ENCODE data around the gene DPM3. TPM values are rescaled to one million over a fixed set of nuclear protein-coding genes. Genes with fewer than 3 reads are reported as not detected.

Gene DPM3
- total RNA-seq, 1 experiment from 2014 or later = 83.7 TPM

DNA sequence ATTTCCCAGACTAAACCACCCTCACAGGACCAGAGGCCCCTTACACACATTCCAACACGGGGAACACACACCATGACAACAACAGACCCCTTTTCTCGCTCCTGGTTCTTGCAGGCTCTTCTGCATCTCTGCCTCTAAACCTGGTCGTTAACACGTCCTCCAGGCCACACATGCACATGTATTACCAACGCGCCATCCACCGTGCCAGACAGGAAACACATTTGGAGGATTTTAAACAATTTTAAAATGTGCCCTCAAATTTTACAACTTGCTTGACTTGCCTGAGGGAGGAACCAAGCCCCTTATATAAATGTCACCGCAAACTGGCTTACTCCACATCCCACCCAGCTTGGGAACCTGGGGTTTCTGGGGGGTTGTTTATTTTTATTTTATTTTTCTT lies 29.5 kb downstream of the DPM3 start:
- POLR2A ChIA-PET (ENCODE audit: unreplicated experiment) = no interaction called here
- no peaks in the 10 kb centered on the region for H3K36me3 ChIP-seq (ENCODE audit: low read depth)
- no peaks in the 10 kb centered on the region; the same call in 1 of the 2 replicates for H4K20me1 ChIP-seq (ENCODE audit: insufficient read depth)
- TF ChIP-seq, protein P1, sequence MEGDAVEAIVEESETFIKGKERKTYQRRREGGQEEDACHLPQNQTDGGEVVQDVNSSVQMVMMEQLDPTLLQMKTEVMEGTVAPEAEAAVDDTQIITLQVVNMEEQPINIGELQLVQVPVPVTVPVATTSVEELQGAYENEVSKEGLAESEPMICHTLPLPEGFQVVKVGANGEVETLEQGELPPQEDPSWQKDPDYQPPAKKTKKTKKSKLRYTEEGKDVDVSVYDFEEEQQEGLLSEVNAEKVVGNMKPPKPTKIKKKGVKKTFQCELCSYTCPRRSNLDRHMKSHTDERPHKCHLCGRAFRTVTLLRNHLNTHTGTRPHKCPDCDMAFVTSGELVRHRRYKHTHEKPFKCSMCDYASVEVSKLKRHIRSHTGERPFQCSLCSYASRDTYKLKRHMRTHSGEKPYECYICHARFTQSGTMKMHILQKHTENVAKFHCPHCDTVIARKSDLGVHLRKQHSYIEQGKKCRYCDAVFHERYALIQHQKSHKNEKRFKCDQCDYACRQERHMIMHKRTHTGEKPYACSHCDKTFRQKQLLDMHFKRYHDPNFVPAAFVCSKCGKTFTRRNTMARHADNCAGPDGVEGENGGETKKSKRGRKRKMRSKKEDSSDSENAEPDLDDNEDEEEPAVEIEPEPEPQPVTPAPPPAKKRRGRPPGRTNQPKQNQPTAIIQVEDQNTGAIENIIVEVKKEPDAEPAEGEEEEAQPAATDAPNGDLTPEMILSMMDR (conservative IDR thresholded peaks at IDR 0.05) = no peak
- no peak for TF ChIP-seq EZH2 (IDR thresholded peaks at IDR 0.05; ENCODE audit: low read depth)
- BruUV-seq (replicated peaks) = no TSS peak
- H3K9me3 ChIP-seq (ENCODE audit: insufficient read depth, low read depth) = no peaks in the 10 kb centered on the region
- no peak overlapping the region for H3K4me3 ChIP-seq
- H3K27ac ChIP-seq = no peak overlapping the region
- H3K4me1 ChIP-seq (replicated peaks; ENCODE audit: insufficient read depth) = no peaks in the 10 kb centered on the region
- no peak overlapping the region for H3K4me2 ChIP-seq
- no peak overlapping the region for H2AFZ ChIP-seq
- CTCF ChIA-PET = no interaction called here
- DNase-seq = no peak
- no peaks in the 10 kb centered on the region for H3F3A ChIP-seq (ENCODE audit: insufficient read depth, low read depth)
- H3K79me2 ChIP-seq (ENCODE audit: low read depth) = no peaks in the 10 kb centered on the region
- intact Hi-C loops (cut with micrococcal nuclease; ENCODE audit: unreplicated experiment) = no loop called here
- no peaks in the 10 kb centered on the region for H3K27me3 ChIP-seq (ENCODE audit: insufficient read depth, low read depth)
- H3K9me2 ChIP-seq (ENCODE audit: insufficient read depth) = no peaks in the 10 kb centered on the region

DNA sequence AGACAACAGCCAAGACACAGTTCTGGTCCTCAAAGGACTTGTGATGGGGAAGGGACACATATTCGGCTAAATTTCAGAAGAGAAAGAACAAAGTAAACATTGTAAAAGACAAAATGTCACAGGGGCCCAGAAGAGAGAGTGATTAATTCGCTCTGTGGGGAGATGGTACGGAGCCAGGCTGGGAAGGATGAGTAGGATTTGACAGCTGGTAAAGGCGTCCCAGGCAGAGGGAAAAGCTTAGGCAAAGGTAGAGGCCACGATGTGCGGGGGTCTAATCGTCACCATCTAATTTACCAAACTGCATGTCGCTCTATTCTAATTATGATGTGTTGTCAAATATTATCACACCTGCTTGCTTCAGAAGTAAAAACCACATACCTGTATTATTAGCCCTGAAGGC lies 29.9 kb downstream of the DPM3 start:
- Histone ChIP-seq H3K79me2 (ENCODE audit: low read depth) (no peaks in the 10 kb centered on the region), H3K4me2 (no peak overlapping the region), H3K27ac (no peak overlapping the region), H4K20me1 (ENCODE audit: insufficient read depth) (no peaks in the 10 kb centered on the region; the same call in 1 of the 2 replicates), H3K9me2 (ENCODE audit: insufficient read depth) (no peaks in the 10 kb centered on the region), H2AFZ (no peak overlapping the region), H3K4me1 (replicated peaks; ENCODE audit: insufficient read depth) (no peaks in the 10 kb centered on the region), H3K36me3 (ENCODE audit: low read depth) (no peaks in the 10 kb centered on the region), H3K4me3 (no peak overlapping the region), H3K9me3 (ENCODE audit: insufficient read depth, low read depth) (no peaks in the 10 kb centered on the region), H3F3A (ENCODE audit: insufficient read depth, low read depth) (0 out of 2 replicates have a peak, but pooled peaks cover 3% of the 10 kb centered on the region), H3K27me3 (ENCODE audit: insufficient read depth, low read depth) (no peaks in the 10 kb centered on the region)
- ChIA-PET POLR2A (ENCODE audit: unreplicated experiment) (no interaction called here), CTCF (no interaction called here)
- DNase-seq = no peak
- intact Hi-C loops (cut with micrococcal nuclease; ENCODE audit: unreplicated experiment) = no loop called here
- TF ChIP-seq, protein P1 (conservative IDR thresholded peaks at IDR 0.05) = no peak
- TF ChIP-seq EZH2 (IDR thresholded peaks at IDR 0.05; ENCODE audit: low read depth) = no peak
- no TSS peak for BruUV-seq (replicated peaks)

DNA sequence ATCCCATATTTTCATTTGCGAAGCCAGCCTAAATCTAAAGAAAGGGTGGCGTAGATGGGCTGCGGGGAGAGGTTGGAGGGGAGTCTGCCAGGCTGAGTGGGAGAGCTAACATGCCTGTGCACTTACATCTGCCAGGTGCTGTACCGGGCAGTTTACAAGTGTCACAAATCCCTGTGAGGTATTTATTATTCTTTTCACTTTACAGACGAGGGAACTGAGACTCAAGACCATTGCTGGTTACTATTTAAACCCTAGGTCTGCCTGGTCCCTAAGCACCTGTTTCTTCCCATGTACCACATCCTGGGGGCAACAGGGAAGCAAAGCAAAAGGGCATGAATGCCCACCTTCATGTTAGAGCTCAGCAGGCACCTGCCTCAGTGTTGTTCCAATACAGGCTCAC lies 32.0 kb downstream of the DPM3 start:
- intact Hi-C loops (cut with micrococcal nuclease; ENCODE audit: unreplicated experiment) = no loop called here
- Histone ChIP-seq H3F3A (ENCODE audit: insufficient read depth, low read depth) (0 out of 2 replicates have a peak, but pooled peaks cover 3% of the 10 kb centered on the region), H3K27me3 (ENCODE audit: insufficient read depth, low read depth) (no peaks in the 10 kb centered on the region), H3K27ac (no peak overlapping the region), H4K20me1 (ENCODE audit: insufficient read depth) (no peaks in the 10 kb centered on the region; the same call in 1 of the 2 replicates), H3K79me2 (ENCODE audit: low read depth) (no peaks in the 10 kb centered on the region), H3K4me2 (no peak overlapping the region), H2AFZ (no peak overlapping the region), H3K9me2 (ENCODE audit: insufficient read depth) (no peaks in the 10 kb centered on the region), H3K4me1 (replicated peaks; ENCODE audit: insufficient read depth) (no peaks in the 10 kb centered on the region), H3K4me3 (no peak overlapping the region), H3K9me3 (ENCODE audit: insufficient read depth, low read depth) (no peaks in the 10 kb centered on the region), H3K36me3 (ENCODE audit: low read depth) (no peaks in the 10 kb centered on the region)
- BruUV-seq (replicated peaks) = no TSS peak
- DNase-seq = no peak
- POLR2A ChIA-PET (ENCODE audit: unreplicated experiment) = interaction anchor here (0.6 kb wide), 1 partner anchor 17 kb away, joined by 8 read pairs; no protein-coding TSS in a partner anchor
- TF ChIP-seq, protein P1 (conservative IDR thresholded peaks at IDR 0.05) = no peak
- TF ChIP-seq EZH2 (IDR thresholded peaks at IDR 0.05; ENCODE audit: low read depth) = no peak
- CTCF ChIA-PET = no interaction called here
